ENCODE results near the gene NKX1-1.
A peak's percentile ranks its signal among the peaks of the same experiment; 100 is the strongest.

NKX1-1 gene

DNA sequence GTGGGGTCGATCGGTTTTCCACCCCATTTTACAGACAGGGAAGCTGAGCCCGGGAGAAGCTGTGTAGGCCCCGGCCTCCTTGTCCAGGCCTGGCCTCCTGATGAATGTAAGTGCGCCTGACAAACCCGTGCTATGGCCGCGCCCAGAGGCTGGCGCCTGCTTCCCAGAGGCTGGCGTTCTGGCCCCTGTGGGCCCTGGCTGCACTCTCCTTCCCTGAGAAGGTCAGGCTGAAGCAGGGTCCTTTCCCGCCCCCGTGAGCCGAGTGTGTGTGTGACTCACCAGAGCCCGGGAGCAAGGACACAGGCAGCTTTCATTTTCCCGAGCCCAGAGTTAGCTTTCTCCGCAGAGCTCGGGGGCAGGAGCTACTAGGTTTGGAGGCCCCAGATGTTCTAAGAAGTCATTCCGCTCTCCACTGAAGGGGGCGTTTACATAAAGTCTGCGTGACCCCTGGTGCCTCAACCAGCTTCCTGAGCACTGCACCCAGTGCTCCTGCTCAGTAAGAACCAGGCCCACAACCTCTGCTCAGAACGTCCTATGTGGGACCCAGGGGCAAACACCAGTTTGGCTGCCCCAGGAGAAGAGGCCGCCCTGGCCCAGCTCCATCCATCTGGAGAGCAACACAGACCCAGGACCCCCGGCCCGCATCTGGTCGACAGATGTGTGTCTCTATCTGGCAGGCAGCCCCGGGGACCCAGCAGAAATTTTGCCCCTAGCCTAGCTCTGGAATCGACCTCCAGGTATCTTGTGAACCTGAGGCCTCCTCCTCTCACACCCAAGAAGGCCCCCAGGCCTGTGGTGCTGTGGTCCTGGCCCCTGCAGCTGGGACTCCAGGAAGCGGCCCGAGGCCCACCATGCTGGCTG, 45.6 kb downstream of the NKX1-1 start:
- DNase-seq (ENCODE audit: low read depth in 3 of 3), result no peak

DNA sequence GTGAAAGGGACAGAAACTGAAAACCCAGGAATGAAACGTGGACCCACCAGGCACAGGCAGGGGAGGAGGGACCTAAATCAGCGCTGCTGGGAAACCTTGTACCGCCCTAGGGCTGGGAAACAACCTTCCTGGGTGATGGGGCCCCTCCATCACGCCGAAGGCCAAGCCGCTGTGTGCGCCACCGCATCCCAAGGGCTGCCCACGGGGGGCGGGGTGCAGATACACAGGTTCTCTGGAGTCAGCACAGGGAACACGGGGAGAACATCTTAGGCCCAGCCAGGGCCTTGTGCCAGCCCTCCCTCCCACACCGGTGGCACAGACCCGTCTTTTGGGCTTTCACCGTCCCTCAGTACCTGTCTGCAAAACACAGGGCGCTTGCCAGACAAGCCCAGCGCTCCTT, 46.3 kb downstream of the NKX1-1 start:
- no peak for DNase-seq (ENCODE audit: low read depth in 3 of 3)

DNA sequence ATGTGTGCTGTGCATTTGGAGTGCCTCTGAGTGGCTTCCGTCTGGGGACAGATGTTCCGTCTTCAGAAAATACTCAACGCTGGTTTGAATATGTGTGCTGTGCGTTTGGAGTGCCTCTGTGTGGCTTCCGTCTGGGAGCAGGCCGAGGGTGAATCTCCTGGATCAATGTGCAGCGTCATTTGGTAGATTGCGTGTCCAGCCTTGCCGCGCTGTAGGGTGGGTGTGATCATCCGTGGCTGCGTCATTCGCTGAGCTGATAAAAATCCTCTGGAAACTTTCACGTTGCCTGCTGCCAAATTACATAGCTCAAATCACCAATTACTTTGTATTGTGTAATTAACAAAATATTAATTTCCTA, 47.1 kb downstream of the NKX1-1 start:
- no peak for DNase-seq (ENCODE audit: low read depth in 3 of 3)

- no peak for DNase-seq (ENCODE audit: low read depth in 3 of 3)
Observed at GRCh38 chr4:1358421-1359143, 47.7 kb downstream of the NKX1-1 start.

DNA sequence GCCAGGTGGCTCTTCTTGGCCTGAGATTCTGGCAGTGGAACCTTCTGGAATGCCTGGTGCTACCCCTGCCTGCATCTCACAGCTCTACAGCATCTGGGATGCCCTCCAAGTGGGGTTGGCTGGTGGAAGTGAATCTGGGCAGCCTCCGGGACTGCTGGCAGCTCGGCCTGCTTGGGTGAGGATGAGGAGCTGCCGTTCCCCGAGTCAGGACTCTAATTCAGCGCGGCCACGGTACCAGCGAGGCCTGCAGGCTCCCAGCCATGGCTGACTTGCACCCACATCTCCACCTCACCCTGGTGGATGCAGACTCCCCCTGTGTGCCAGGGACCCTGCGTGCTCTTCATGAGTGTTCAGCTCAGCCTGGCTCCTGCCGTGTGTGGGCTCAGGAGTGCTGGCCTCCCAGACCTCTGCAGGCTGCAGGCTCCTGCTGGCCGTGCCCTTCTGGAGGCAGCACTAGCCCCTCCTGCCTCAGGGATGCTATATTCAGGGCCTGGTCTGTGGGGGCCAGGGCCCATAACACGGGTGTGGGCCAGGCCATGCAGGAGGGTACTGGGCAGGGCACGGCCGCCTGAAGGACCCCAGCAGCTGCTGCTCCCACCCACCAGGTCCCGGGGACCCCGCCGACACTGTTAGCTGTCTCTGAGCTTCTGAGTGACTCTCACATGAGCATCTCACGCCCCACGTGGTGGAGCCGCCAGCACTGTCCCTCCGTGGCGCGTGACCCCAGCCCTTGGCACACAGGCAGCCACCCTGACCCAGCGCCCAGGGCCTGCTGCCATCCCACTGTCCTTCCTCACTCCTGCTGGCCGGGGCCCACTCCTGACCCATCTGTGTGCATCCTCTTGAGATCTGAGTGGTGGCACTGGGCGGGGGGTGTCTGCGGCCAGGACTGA, 48.6 kb downstream of the NKX1-1 start:
- DNase-seq (ENCODE audit: low read depth in 3 of 3), result no peak

DNA sequence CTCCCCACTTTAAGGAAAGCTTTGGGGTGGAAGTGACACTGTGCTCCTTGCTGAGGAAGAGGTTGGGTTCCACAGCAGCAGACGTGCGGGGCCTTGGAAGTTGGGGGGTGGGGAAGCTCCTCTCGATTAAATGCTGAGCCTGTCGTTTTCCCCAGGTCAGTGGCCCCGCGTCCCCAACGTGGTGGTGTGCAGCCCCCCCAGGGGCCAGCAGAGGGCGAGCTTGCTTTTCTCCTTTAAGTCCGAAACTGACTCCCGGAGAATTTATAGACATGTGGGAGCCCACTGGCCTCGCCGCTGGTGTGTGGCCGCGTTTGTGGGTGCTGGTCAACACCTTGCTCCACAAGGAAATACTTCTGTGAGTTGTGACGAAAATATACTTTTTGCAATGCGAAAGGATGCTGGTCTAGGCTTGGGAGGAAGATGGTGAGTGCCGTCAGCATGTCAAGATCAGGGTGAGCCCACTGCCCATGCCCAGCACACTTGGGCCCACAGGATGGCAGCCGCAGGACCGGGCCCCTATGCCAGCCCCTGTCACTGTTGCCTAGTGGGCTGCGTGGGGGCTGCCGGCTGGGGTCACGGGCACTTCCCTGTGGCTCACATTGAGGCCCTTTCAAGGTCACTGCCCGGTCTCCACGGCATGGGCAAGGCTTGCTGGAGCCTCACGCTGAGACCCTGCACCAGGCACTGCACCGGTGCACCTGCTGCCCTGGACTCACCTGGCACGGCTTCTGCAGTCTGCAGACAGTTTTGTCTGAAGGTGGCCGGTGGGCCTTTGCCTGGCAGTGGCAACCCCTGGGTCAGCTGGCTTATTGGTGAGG, 49.9 kb downstream of the NKX1-1 start:
- DNase-seq (ENCODE audit: low read depth in 3 of 3), result peak in 2 of 3 experiments; percentile 12 to 46

GRCh38 chr4:1355378-1355777, 50.9 kb downstream of the NKX1-1 start:
- DNase-seq (ENCODE audit: low read depth in 3 of 3), result no peak

DNA sequence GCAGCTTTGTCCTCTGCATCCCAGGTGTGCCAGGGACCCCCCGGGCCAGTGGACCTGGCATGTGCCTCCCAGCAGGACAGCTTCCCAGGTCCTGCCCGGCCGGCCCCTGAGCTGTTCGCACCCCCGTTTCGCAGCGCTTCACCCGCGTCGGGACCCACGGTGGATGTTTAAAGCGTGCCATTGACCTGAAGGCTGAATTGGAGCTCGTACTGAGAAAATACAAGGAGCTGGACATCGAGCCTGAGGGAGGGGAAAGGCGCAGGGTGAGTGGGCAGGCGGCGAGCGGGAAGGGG, 51.3 kb downstream of the NKX1-1 start:
- DNase-seq (ENCODE audit: low read depth in 3 of 3), result no peak

DNA sequence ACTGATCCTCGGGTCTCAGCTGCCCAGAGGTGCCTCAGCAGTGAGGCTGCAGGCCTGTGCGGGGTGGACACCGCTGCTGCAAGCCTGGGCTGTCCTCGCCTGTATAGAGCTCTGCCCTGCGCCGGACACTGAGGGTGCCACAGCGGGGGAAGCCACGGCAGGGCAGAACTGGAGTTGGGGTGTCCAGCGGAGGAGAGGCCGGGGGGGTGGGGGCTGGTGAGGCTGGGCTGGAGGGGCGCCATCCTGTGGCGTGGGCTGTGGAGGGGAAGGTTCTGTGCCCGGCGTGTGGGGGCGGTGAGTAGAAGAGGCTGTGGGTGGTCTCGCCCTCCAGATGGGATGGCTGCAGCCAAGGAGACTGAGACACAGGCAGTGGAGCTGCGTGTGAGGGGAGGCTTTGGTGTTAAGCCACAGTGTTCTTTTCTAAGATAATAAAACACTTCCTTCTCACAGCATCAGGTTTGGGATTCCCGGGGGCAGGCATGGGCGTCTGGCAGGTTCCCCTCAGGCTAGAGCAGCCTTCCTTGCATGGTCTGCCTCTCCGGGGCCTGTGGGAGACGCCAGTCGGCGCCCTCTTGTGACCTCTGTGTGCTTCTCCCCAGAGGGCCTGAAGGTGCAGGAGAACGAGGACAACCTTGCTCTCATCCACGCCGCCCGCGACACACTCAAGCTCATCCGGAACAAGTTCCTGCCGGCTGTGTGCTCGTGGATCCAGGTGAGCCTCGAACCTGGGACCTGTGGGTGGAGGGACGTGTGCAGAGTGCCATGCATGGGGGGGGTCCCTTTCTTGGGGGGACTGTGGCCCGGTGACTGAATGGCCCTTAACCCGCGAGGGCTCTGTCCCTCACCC, 51.9 kb downstream of the NKX1-1 start:
- no peak for DNase-seq (ENCODE audit: low read depth in 3 of 3)

- no peak for DNase-seq (ENCODE audit: low read depth in 3 of 3)
Observed at GRCh38 chr4:1353186-1354055, 52.8 kb downstream of the NKX1-1 start.
